Esophagus muscularis mucosa (tissue), 4 donors: ENCODE data around the gene EFCC1. TPM values are rescaled to one million over a fixed set of nuclear protein-coding genes. Genes with fewer than 3 reads are reported as not detected.
A peak's percentile ranks its signal among the peaks of the same experiment; 100 is the strongest.

Source experiments
- DNase-seq: peaks from one replicate; pipeline ENCODE4 v3.0.0-alpha.2; 2017; ENCODE audit errors: extremely low spot score
- H3K27ac ChIP-seq, 4 donors: fragments of 200-600 bp; sonication (generic); replicated peaks in 1 of 4; 1 replicate in 3 of 4; 2 replicates in 1 of 4; pipeline ENCODE4 v1.5.1; 2016 to 2019; ENCODE audit warnings: mild to moderate bottlenecking in 1 of 4
- H3K27me3 ChIP-seq, 4 donors: fragments of 200-600 bp; sonication (generic); one replicate each; pipeline versions ENCODE4 v1.5.1 to v1.6.0; 2016 to 2019
- H3K36me3 ChIP-seq, 4 donors: fragments of 200-600 bp; sonication (generic); one replicate each; pipeline ENCODE4 v1.5.1; 2016 to 2019
- H3K4me1 ChIP-seq, 4 donors: fragments of 200-600 bp; sonication (generic); one replicate each; pipeline ENCODE4 v1.5.1; 2016 to 2019
- H3K4me3 ChIP-seq, 4 donors: fragments of 200-600 bp; sonication (generic); 1 replicate in 2 of 4; 2 replicates in 2 of 4; pipeline ENCODE4 v1.5.1; 2016 to 2019; ENCODE audit warnings: mild to moderate bottlenecking in 4 of 4, moderate library complexity in 1 of 4
- H3K9me3 ChIP-seq, 4 donors: fragments of 200-600 bp; sonication (generic); 1 replicate in 3 of 4; 2 replicates in 1 of 4; pipeline ENCODE4 v1.5.1; 2016 to 2019
- CTCF ChIP-seq, 3 experiments: fragments of 200-600 bp in 2 of 3; fragments of 450-650 bp in 1 of 3; sonication (generic) in 2 of 3; IDR thresholded peaks; one replicate each; pipeline ENCODE4 v1.5.1; 2017 to 2019; ENCODE audit warnings: antibody characterized with exemption in 3 of 3, mild to moderate bottlenecking in 2 of 3, moderate library complexity in 1 of 3
- EP300 ChIP-seq: sonication (generic); formaldehyde crosslinking; IDR thresholded peaks from one replicate; pipeline ENCODE4 v1.6.1; 2017; ENCODE audit warnings: antibody characterized with exemption
- POLR2A ChIP-seq: fragments of 450-650 bp; IDR thresholded peaks from one replicate; pipeline ENCODE4 v1.6.1; 2017; ENCODE audit warnings: antibody characterized with exemption, moderate library complexity, mild to moderate bottlenecking, low read depth
- POLR2AphosphoS5 ChIP-seq, 2 donors: sonication (generic); formaldehyde crosslinking; IDR thresholded peaks; one replicate each; pipeline ENCODE4 v1.6.1; 2017; ENCODE audit warnings: antibody characterized with exemption in 2 of 2
- WGBS: methylation state at CpG from one replicate; pipeline ENCODE4 v1.1.5; 2018; 5-methylcytosine and 5-hydroxymethylcytosine counted together
- intact Hi-C: fragments of 100-400 bp; cut with DNase I; formaldehyde crosslinking; loops from one replicate; pipeline ENCODE4 v1.15.1; 2023
- total RNA-seq, 4 donors: library from RNA; depleted of rRNA; stranded (reverse); fragments of >200 nt; gene quantifications; one replicate each; pipeline versions ENCODE4 v1.1.0 to v1.2.1, GENCODE V29; 2016

The EFCC1 gene
- total RNA-seq, 4 donors from 2014 or later, result 5.8 to 15.8 (median 7.9) TPM

- Histone ChIP-seq H3K4me3 (peak overlapping the region; percentile 56 to 68 (median 62)), H3K36me3 (no peaks in the 10 kb centered on the region), H3K27me3 (peaks cover 6 to 64% (median 21%) of the 10 kb centered on the region in 4 donors), H3K4me1 (peaks cover 37 to 72% (median 60%) of the 10 kb centered on the region in 4 donors), H3K9me3 (no peaks in the 10 kb centered on the region), H3K27ac (peak overlapping the region; percentile 61 to 83 (median 74))
- intact Hi-C loops, result no loop called here
- DNase-seq, result no peak
- TF ChIP-seq POLR2AphosphoS5 (IDR thresholded peaks at IDR 0.05) (no peak), POLR2A (no peak), EP300 (no peak), CTCF (IDR thresholded peaks at IDR 0.05) (no peak)
- 8% methylated on average over 4 of the region's 81 CpGs for WGBS
Observed at GRCh38 chr3:129001806-129002572, 885 bp downstream of the EFCC1 start.

GRCh38 chr3:129002573-129003569 is 1.8 kb downstream of the EFCC1 start:
- WGBS, result 60% methylated on average over 24 of the region's 28 CpGs
- peak overlapping the region; percentile 56 to 68 (median 62) for H3K4me3 ChIP-seq
- H3K9me3 ChIP-seq, result no peaks in the 10 kb centered on the region
- peaks cover 6 to 73% (median 21%) of the 10 kb centered on the region in 4 donors for H3K27me3 ChIP-seq
- TF ChIP-seq POLR2AphosphoS5 (IDR thresholded peaks at IDR 0.05) (no peak), POLR2A (no peak), CTCF (IDR thresholded peaks at IDR 0.05) (no peak), EP300 (no peak)
- intact Hi-C loops, result no loop called here
- no peak for DNase-seq
- H3K36me3 ChIP-seq, result no peaks in the 10 kb centered on the region
- peak overlapping the region in 3 of 4 donors; percentile 73 to 83 (median 75) for H3K27ac ChIP-seq
- H3K4me1 ChIP-seq, result peaks cover 40 to 79% (median 62%) of the 10 kb centered on the region in 4 donors

GRCh38 chr3:129003578-129004112 is 2.5 kb downstream of the EFCC1 start:
- no peaks in the 10 kb centered on the region for H3K36me3 ChIP-seq
- 10% methylated on average over 9 of the region's 55 CpGs for WGBS
- H3K27ac ChIP-seq, result peak overlapping the region in 1 of 4 donors; percentile 33
- peak overlapping the region; percentile 47 to 62 (median 58) for H3K4me3 ChIP-seq
- H3K9me3 ChIP-seq, result no peaks in the 10 kb centered on the region
- intact Hi-C loops, result no loop called here
- H3K27me3 ChIP-seq, result peaks cover 6 to 74% (median 21%) of the 10 kb centered on the region in 4 donors
- TF ChIP-seq POLR2A (no peak), CTCF (IDR thresholded peaks at IDR 0.05) (peak in 2 of 3 experiments; percentile 26 to 34), POLR2AphosphoS5 (IDR thresholded peaks at IDR 0.05) (no peak), EP300 (no peak)
- DNase-seq, result no peak
- peaks cover 45 to 84% (median 65%) of the 10 kb centered on the region in 4 donors for H3K4me1 ChIP-seq

- Histone ChIP-seq H3K27ac (peak overlapping the region in 3 of 4 donors; percentile 48 to 61 (median 52)), H3K4me3 (peak overlapping the region in 2 of 4 donors; percentile 56 to 62), H3K27me3 (peaks cover 6 to 74% (median 21%) of the 10 kb centered on the region in 4 donors), H3K36me3 (no peaks in the 10 kb centered on the region), H3K9me3 (no peaks in the 10 kb centered on the region), H3K4me1 (peaks cover 45 to 86% (median 65%) of the 10 kb centered on the region in 4 donors)
- intact Hi-C loops, result no loop called here
- TF ChIP-seq POLR2AphosphoS5 (IDR thresholded peaks at IDR 0.05) (no peak), POLR2A (no peak), CTCF (IDR thresholded peaks at IDR 0.05) (no peak), EP300 (no peak)
- WGBS, result 70% methylated on average over 4 of the region's 6 CpGs
- DNase-seq, result no peak
Observed at GRCh38 chr3:129004639-129005295, 3.7 kb downstream of the EFCC1 start.
